SH-SY5Y (cell line): ENCODE results near the gene CORO6.
A peak's percentile ranks its signal among the peaks of the same experiment; 100 is the strongest.

Source experiments
- GATA2 ChIP-seq: IDR thresholded peaks from 2 replicates; pipeline ENCODE4 v1.6.1; 2011; ENCODE audit warnings: mild to moderate bottlenecking, low read depth, low read length
- GATA3 ChIP-seq: IDR thresholded peaks from 2 replicates; pipeline ENCODE4 v1.6.1; 2011; ENCODE audit warnings: low read depth, mild to moderate bottlenecking, low read length, moderate library complexity

CORO6 gene

GRCh38 chr17:29622337-29623282 lies at the start of gene CORO6:
Gene CORO6 (minus strand): TSS chr17:29622912. CDS start chr17:29621421, 1,491 bp downstream.
- TF ChIP-seq GATA2: no peak
- no peak for TF ChIP-seq GATA3

DNA sequence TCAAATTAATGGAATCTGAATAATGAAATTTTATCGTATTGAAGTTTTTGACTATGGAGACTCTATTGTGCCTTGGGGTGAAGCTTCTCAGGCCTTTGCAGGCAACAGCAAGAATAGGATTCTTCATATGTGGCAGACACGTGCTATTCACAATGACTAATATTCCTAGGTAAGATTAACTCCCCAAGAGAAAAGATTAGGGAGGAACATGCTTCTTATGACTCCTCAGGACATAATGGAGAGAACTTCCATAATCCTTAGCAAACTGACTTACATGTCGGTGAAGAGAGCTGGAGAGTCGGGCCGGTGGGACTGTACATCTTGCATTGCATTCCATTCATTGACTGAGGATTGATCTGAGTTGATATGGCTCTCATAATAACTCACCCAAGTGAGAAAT lies 48.9 kb upstream of the CORO6 start:
- TF ChIP-seq GATA2: no peak
- TF ChIP-seq GATA3: no peak

- TF ChIP-seq GATA2: no peak
- TF ChIP-seq GATA3: no peak
Measured at GRCh38 chr17:29669266-29669665, 46.6 kb upstream of the CORO6 start.

GRCh38 chr17:29667969-29668368 lies 45.3 kb upstream of the CORO6 start:
- TF ChIP-seq GATA2 (no peak), GATA3 (no peak)

DNA sequence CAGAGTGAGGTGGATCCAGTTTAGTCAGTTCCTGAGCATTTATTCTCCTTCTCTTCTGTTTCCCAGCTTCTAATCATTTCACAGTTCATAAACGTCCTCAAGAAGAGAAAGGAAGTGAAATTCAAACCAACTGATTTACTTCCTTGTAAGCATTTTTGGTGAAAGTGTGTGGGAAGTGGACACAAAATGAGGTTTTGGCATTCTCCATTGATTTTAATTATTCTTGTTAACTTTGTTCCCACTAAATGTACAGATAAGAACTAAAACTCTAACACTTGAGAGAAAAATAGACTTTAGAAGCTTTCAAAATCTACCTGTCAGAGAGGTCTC lies 42.7 kb upstream of the CORO6 start:
- TF ChIP-seq GATA3 (no peak), GATA2 (no peak)

DNA sequence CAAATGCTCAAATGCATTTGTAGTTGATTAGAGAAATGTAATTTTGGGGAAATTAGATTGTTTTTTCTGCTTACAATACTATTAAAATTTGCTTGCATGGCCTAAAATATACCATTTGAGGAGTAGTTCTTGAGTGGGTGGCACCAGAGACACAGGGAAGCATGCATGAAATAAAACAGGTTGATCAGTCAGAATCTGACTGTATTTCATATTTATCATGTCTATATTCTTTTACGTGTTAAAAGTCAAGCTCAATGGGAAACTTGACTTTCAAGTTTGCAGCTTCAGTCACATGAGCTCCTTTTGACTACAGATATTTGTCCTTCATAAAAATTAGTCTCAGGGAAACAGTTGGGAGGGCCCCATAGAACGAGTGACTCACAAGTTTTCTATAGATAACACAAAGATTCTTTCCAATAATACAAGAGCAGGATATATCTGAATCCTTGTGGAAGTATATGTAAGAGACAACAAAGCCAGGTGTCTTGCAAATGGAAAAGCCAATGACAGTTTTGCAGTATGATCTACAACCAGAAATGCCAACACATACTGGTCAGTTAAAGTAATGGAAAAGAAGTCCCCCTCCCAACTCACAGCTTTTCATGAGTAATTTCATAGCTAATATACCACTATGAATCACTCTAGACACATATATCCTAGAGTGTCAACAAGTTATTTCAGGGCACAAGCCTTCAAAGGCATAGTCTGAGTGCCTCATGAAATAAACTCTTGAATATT lies 42.2 kb upstream of the CORO6 start:
- TF ChIP-seq GATA2 (no peak), GATA3 (no peak)

GRCh38 chr17:29663155-29663554 lies 40.4 kb upstream of the CORO6 start:
- no peak for TF ChIP-seq GATA2
- no peak for TF ChIP-seq GATA3

DNA sequence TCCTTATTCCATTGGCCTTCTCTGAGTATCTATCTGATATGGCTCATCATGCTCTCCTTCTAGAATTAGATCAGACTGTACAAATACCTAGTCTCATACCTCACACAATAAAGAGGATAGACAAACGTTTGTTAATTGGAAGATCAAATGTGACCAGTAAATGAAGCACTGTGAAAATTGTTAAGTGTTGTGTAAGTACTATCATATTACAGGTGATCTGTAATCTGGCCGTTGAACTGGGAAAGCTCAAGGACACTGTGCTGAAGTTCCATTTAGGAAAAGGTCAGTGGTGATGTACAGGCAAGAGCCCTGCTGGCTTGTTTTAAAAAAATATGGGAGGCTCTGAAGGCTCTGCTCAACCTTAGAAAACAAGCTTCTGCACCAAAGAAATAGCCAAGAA lies 38.5 kb upstream of the CORO6 start:
- no peak for TF ChIP-seq GATA3
- TF ChIP-seq GATA2: no peak

DNA sequence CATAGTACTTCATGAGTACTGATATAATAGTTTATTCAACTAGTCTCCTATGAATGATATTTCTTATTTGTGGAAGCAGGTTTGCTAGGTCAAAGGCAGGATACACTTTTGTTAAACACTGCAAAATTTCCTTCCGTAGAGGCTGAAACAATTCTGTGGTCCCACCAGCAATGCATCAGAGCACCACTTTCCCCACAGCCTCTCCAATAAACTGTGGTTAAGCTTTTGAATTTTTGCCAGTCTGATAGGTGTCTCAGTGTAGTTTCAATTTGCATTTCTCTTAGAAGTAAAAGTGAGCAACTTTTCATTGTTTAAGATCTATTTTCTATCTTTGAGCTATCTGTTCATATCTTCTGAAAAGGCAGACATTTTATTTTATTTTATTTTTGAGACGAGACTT lies 36.4 kb upstream of the CORO6 start:
- TF ChIP-seq GATA2 (no peak), GATA3 (no peak)

DNA sequence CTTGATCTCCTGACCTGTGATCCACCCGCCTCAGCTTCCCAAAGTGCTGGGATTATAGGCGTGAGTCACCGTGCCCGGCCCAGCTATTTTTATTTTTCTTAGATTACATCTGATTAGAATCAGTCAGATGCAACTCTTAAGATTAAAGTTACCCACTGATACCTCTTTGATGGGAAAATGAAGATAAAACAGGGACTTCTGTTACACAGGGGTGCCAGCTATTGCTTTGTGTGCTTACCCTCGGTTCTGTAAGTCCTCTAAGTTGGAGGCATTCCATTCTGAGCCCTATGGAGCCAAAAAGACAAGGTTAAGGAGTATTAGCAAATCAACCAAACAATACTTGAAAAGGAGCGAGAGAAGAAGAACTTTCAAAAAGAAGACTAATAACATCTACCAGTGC lies 32.6 kb upstream of the CORO6 start:
- TF ChIP-seq GATA3: no peak
- TF ChIP-seq GATA2: no peak

- TF ChIP-seq GATA2 (no peak), GATA3 (no peak)
Measured at GRCh38 chr17:29653995-29654714, 31.4 kb upstream of the CORO6 start.

DNA sequence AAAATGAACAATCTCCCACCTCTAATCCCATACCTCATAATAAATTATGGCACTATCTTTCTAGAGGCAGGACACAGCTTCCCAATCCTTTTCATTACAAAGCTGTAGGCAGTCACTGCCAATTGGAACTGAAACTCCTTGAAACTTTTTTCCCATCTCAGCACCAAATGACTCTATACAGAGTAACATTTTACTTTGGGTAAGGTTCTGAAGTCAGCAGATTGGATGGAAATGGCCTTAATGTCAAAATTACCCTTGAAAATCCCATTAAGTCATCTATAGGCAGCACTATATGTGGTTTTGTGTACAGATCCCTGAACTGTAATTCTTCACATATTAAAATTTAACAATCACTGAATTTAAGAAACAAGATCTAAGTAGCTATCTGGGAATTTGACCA lies 30.3 kb upstream of the CORO6 start:
- no peak for TF ChIP-seq GATA3
- TF ChIP-seq GATA2: no peak

- no peak for TF ChIP-seq GATA3
- TF ChIP-seq GATA2: no peak
Measured at GRCh38 chr17:29650396-29650795, 27.7 kb upstream of the CORO6 start.

DNA sequence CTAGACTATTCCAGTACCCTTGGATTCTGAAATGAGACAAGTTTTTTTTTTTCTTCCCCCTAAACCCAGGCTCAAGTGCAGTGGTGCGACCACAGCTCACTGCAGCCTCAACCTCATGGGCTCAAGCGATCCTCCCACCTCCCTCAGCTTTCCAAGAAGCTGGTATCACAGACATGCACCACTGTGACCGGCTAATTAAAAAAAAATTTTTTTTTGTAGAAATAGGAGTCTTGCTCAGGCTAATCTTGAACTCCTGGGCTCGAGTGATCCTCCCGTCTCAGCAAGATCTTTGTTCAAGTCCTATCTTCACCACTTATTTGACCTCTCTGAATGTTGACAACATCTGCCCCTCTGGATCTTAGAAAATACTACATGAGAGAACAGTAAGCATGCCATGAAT lies 26.6 kb upstream of the CORO6 start:
- TF ChIP-seq GATA2: no peak
- TF ChIP-seq GATA3: no peak

DNA sequence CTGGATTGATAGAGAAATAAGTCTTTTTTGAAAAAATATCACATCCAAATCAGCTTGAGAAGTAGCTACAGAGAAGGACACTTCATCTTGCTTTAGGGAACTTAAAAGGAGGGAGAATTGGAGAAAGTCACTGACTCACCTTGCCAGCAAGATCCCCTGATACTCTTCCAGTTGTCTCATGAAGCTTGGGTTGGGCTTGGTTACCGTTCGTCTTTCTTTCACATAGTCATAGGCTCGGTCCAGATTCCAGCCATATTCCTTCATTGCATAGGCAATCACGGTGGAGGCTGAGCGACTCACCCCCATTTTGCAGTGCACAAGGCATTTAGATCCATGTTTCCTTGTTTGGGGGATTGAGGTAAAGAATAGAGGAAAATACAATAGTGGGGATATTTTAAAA lies 25.3 kb upstream of the CORO6 start:
- no peak for TF ChIP-seq GATA3
- no peak for TF ChIP-seq GATA2

GRCh38 chr17:29645515-29646051 lies 22.9 kb upstream of the CORO6 start:
- TF ChIP-seq GATA2 (peak; percentile 87), GATA3 (peak; percentile 82; the same call in 1 of the 2 replicates)
